Measurements from ENCODE around the gene RCAN2.

The RCAN2 gene

DNA sequence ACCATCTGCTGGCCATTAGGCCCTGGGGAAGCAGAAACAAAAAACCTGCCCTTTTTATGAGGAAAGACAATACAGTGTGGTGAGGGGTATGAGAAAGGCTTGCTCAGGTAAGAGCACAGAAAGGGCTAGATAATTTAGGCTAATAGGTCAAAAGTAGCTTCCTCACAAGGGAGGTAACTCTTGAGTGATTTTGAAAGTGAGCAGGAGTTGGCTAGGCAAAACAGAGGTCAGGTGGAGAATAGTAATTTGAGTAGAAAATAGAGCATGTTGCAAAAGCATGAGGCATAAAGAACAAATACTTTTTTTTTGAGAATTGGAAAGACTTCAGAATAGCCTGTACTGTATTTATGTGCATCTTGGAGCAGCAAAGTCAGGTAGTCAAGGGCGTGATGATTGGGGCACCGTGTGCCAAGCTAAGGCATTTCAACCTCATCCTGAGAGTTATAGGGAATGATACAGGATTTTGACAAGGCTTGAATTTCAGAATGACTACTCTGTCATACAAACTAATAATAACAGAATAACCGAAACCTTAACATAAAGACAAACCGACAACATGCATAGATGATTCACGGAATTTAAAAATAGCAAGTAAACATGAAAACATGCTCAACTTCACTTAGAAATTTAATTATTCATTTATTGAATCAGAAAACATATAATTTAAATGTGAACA, 197.5 kb downstream of the RCAN2 start:
- Histone ChIP-seq H3K4me1 (ENCODE audit: control insufficient read depth, insufficient read depth, low read length) (no peaks in the 10 kb centered on the region), H3K9me3 (ENCODE audit: control insufficient read depth in 2 of 2, low read length in 2 of 2) (no peaks in the 10 kb centered on the region), H3K36me3 (ENCODE audit: control insufficient read depth in 2 of 2, insufficient read depth in 2 of 2, low read length in 2 of 2) (no peaks in the 10 kb centered on the region), H3K27me3 (ENCODE audit: control insufficient read depth in 1 of 2, insufficient read depth in 2 of 2, low read length in 2 of 2) (no peaks in the 10 kb centered on the region), H3K9ac (ENCODE audit: low read length in 2 of 2) (no peak overlapping the region), H3K4me3 (ENCODE audit: low read length in 2 of 2) (no peak overlapping the region), H3K27ac (ENCODE audit: low read length) (no peak overlapping the region)

DNA sequence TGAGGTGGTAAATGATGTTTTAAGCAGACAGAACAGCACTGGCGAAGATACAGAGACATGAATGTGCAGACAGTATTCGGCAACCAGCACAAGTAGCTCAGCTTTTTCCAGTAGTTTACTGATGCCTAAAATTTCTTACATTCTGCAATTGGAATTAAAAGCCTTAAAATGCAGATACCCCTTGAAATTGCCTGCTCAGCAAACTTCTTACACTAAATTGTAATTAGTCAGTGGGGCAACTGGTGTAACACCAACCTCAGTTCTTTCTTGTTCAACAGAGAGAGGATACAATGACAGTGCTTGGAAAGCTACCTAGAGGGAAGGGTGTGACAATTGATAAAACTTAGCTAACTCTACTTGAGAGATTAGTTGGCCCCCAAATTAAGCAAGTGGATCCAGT, 199.4 kb downstream of the RCAN2 start:
- H3K36me3 ChIP-seq (ENCODE audit: control insufficient read depth in 2 of 2, insufficient read depth in 2 of 2, low read length in 2 of 2), result no peaks in the 10 kb centered on the region
- no peak overlapping the region for H3K9ac ChIP-seq (ENCODE audit: low read length in 2 of 2)
- no peaks in the 10 kb centered on the region for H3K27me3 ChIP-seq (ENCODE audit: control insufficient read depth in 1 of 2, insufficient read depth in 2 of 2, low read length in 2 of 2)
- H3K27ac ChIP-seq (ENCODE audit: low read length), result no peak overlapping the region
- no peaks in the 10 kb centered on the region for H3K4me1 ChIP-seq (ENCODE audit: control insufficient read depth, insufficient read depth, low read length)
- no peak overlapping the region for H3K4me3 ChIP-seq (ENCODE audit: low read length in 2 of 2)
- H3K9me3 ChIP-seq (ENCODE audit: control insufficient read depth in 2 of 2, low read length in 2 of 2), result no peaks in the 10 kb centered on the region

DNA sequence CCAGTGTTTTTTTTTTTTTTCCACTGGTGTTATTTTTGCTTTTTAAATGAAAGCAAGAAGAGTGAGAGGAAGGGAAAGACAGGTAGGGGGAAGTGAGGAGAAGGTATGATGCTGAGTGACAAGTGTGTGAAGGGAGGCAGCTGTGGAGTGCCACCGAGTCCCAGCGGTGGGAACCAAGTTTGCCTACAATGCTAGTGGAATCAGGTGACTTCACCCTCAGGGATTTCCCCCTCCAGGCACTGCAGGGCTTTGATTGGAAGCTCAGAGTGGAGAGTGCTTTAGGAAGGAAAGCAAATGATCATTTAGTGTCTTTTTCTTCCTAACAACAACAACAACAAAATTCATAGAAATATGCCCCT, 200.0 kb downstream of the RCAN2 start:
- H3K9me3 ChIP-seq (ENCODE audit: control insufficient read depth in 2 of 2, low read length in 2 of 2), result no peaks in the 10 kb centered on the region
- H3K27ac ChIP-seq (ENCODE audit: low read length), result no peak overlapping the region
- H3K4me1 ChIP-seq (ENCODE audit: control insufficient read depth, insufficient read depth, low read length), result no peaks in the 10 kb centered on the region
- H3K36me3 ChIP-seq (ENCODE audit: control insufficient read depth in 2 of 2, insufficient read depth in 2 of 2, low read length in 2 of 2), result no peaks in the 10 kb centered on the region
- no peak overlapping the region for H3K4me3 ChIP-seq (ENCODE audit: low read length in 2 of 2)
- H3K27me3 ChIP-seq (ENCODE audit: control insufficient read depth in 1 of 2, insufficient read depth in 2 of 2, low read length in 2 of 2), result no peaks in the 10 kb centered on the region
- H3K9ac ChIP-seq (ENCODE audit: low read length in 2 of 2), result no peak overlapping the region

DNA sequence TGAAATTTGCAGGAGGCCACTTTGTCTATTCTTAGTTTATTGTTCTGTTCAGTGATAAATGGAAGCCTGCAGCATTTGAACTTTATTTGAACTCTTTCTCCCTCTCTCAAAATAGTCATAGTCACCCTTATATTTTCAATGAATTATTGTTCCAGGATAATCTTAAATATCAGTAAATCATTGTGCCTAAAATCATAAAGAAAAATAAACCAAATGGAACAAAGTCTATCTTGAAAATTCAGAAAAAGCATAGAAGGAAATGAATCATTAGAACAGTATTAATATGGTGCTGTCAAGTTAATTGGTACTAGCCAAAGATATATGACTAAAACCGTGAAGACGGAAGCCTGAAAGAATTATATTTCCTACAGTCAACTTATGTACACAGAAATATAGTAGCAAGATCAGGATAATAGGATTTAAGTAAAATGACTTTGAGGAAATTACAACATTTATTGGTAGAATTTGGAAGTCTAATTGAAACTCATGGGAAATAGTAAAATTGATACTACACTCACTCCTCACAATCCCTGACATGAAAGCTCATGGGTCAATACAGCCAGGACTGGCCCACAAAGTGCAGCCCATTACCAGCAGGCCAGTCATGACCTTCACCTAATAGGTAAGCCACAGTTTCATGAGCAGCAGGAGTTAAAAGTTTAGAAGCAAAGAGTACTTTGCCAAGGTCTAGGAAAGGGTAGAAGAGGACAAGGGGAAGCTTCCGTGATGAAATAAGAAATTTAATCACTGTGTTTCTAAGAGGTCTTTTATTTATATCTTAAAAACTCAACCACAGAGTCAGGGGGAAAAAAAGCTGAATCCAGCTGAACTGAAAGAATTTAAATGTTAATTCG, 200.6 kb downstream of the RCAN2 start:
- Histone ChIP-seq H3K9me3 (ENCODE audit: control insufficient read depth in 2 of 2, low read length in 2 of 2) (no peaks in the 10 kb centered on the region), H3K27me3 (ENCODE audit: control insufficient read depth in 1 of 2, insufficient read depth in 2 of 2, low read length in 2 of 2) (no peaks in the 10 kb centered on the region), H3K4me3 (ENCODE audit: low read length in 2 of 2) (no peak overlapping the region), H3K27ac (ENCODE audit: low read length) (no peak overlapping the region), H3K9ac (ENCODE audit: low read length in 2 of 2) (no peak overlapping the region), H3K4me1 (ENCODE audit: control insufficient read depth, insufficient read depth, low read length) (no peaks in the 10 kb centered on the region), H3K36me3 (ENCODE audit: control insufficient read depth in 2 of 2, insufficient read depth in 2 of 2, low read length in 2 of 2) (no peaks in the 10 kb centered on the region)

DNA sequence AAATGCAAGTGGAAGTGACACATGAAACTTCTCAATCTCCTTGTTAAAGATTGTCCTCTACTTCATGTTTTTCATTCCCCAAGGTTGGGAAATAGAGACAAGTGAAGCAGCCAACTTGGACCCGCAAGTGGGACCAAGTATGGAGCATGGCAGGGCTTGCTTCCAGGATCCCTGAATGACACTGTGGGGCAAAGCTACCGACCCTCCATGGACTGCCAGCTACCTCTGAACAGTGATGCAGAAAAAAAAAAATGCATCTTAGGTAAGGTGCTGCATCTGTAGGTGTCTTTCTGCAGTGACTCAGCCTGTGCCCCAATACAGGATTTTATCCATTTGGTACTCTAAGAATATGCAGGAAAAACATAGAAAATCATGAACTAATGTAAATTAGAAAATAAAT, 201.4 kb downstream of the RCAN2 start:
- no peak overlapping the region for H3K9ac ChIP-seq (ENCODE audit: low read length in 2 of 2)
- no peaks in the 10 kb centered on the region for H3K36me3 ChIP-seq (ENCODE audit: control insufficient read depth in 2 of 2, insufficient read depth in 2 of 2, low read length in 2 of 2)
- no peak overlapping the region for H3K4me3 ChIP-seq (ENCODE audit: low read length in 2 of 2)
- no peaks in the 10 kb centered on the region for H3K9me3 ChIP-seq (ENCODE audit: control insufficient read depth in 2 of 2, low read length in 2 of 2)
- no peaks in the 10 kb centered on the region for H3K27me3 ChIP-seq (ENCODE audit: control insufficient read depth in 1 of 2, insufficient read depth in 2 of 2, low read length in 2 of 2)
- H3K27ac ChIP-seq (ENCODE audit: low read length), result no peak overlapping the region
- H3K4me1 ChIP-seq (ENCODE audit: control insufficient read depth, insufficient read depth, low read length), result no peaks in the 10 kb centered on the region

DNA sequence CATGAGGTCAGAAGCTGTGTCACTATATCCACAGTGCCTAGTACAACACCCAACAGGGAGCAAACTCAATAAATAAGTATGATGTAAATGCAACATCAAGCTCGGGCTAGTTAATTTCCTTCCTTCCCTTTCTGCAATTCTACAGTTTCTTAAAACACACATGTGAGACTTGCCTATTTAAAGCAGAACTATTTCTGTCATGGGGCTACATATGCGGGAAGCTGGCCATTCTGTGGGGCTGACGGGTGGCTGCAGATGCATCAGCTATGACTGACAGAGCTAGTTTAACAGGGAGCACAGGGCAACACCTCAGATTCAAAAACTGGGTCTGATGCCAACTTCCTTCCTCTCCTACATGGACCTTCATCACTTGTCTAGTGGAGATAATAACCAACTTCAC, 202.4 kb downstream of the RCAN2 start:
- Histone ChIP-seq H3K27ac (ENCODE audit: low read length) (no peak overlapping the region), H3K4me3 (ENCODE audit: low read length in 2 of 2) (no peak overlapping the region), H3K9ac (ENCODE audit: low read length in 2 of 2) (no peak overlapping the region), H3K9me3 (ENCODE audit: control insufficient read depth in 2 of 2, low read length in 2 of 2) (no peaks in the 10 kb centered on the region), H3K27me3 (ENCODE audit: control insufficient read depth in 1 of 2, insufficient read depth in 2 of 2, low read length in 2 of 2) (no peaks in the 10 kb centered on the region), H3K36me3 (ENCODE audit: control insufficient read depth in 2 of 2, insufficient read depth in 2 of 2, low read length in 2 of 2) (no peaks in the 10 kb centered on the region), H3K4me1 (ENCODE audit: control insufficient read depth, insufficient read depth, low read length) (no peaks in the 10 kb centered on the region)

DNA sequence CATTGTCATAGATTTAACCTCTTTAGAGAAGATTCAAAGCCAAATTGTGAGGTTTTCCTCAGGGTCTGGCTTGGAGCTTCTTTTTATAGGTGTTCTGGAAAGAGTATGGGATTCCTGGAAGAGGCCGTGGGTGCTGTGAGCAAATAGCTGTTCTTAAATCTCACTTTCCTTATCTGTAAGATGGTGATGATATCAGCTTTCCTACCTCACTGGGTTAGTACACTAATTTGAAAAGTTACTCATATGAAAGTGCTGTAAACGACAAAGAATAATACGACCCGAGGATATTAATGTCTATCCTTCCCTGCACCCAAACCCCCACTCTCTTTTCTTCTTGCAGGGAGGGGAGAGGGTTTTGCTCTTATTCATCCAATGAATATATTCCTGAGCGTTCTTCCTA, 203.6 kb downstream of the RCAN2 start:
- Histone ChIP-seq H3K27me3 (ENCODE audit: control insufficient read depth in 1 of 2, insufficient read depth in 2 of 2, low read length in 2 of 2) (no peaks in the 10 kb centered on the region), H3K4me3 (ENCODE audit: low read length in 2 of 2) (no peak overlapping the region), H3K9me3 (ENCODE audit: control insufficient read depth in 2 of 2, low read length in 2 of 2) (no peaks in the 10 kb centered on the region), H3K4me1 (ENCODE audit: control insufficient read depth, insufficient read depth, low read length) (no peaks in the 10 kb centered on the region), H3K36me3 (ENCODE audit: control insufficient read depth in 2 of 2, insufficient read depth in 2 of 2, low read length in 2 of 2) (no peaks in the 10 kb centered on the region), H3K9ac (ENCODE audit: low read length in 2 of 2) (no peak overlapping the region), H3K27ac (ENCODE audit: low read length) (no peak overlapping the region)

DNA sequence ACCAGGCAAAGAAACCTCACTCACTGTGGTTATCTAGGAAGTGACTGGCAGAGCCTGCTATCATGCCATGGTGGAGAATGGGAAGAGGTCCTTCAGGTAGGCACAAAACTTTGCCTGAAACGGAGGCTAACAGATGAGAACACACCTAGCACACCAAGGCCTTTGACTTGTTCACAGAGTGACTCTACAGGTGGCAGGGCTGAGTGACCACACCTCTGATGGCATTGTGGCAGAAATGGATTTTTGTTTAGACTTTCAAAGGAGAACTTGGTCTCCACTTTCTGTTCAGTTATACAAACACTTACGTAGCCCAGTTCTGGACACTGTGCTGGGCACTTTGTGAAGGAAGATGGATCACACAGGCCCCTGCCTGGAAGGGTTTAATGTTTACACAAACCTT, 204.2 kb downstream of the RCAN2 start:
- Histone ChIP-seq H3K4me1 (ENCODE audit: control insufficient read depth, insufficient read depth, low read length) (no peaks in the 10 kb centered on the region), H3K36me3 (ENCODE audit: control insufficient read depth in 2 of 2, insufficient read depth in 2 of 2, low read length in 2 of 2) (no peaks in the 10 kb centered on the region)

DNA sequence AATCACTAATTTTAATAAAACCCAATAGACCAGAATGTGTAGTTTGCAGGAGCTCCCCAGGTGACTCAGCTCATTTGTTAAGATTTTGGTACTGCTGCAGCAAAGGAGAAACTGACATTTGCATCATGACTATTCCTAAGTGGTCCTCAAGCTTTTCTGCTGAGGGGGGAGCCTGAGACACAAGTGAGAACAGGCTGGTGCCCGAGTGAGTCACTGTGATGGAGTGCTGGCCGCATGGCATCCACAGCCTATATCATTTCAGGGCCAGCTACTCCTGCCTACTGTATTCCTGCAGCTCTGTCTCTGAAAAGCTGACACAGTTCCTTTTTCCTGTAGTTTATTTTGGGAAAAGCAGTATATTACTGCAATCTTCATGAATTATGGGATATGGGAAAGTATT, 206.8 kb downstream of the RCAN2 start:
- Histone ChIP-seq H3K27me3 (ENCODE audit: control insufficient read depth in 1 of 2, insufficient read depth in 2 of 2, low read length in 2 of 2) (no peaks in the 10 kb centered on the region), H3K27ac (ENCODE audit: low read length) (no peak overlapping the region), H3K9ac (ENCODE audit: low read length in 2 of 2) (no peak overlapping the region), H3K4me3 (ENCODE audit: low read length in 2 of 2) (no peak overlapping the region), H3K4me1 (ENCODE audit: control insufficient read depth, insufficient read depth, low read length) (no peaks in the 10 kb centered on the region), H3K36me3 (ENCODE audit: control insufficient read depth in 2 of 2, insufficient read depth in 2 of 2, low read length in 2 of 2) (no peaks in the 10 kb centered on the region), H3K9me3 (ENCODE audit: control insufficient read depth in 2 of 2, low read length in 2 of 2) (no peaks in the 10 kb centered on the region)

More for the DNA sequence above, 204.2 kb downstream of the RCAN2 start:
- Histone ChIP-seq H3K27me3 (ENCODE audit: control insufficient read depth in 1 of 2, insufficient read depth in 2 of 2, low read length in 2 of 2) (no peaks in the 10 kb centered on the region), H3K9me3 (ENCODE audit: control insufficient read depth in 2 of 2, low read length in 2 of 2) (no peaks in the 10 kb centered on the region), H3K9ac (ENCODE audit: low read length in 2 of 2) (no peak overlapping the region), H3K4me3 (ENCODE audit: low read length in 2 of 2) (no peak overlapping the region), H3K27ac (ENCODE audit: low read length) (no peak overlapping the region)

DNA sequence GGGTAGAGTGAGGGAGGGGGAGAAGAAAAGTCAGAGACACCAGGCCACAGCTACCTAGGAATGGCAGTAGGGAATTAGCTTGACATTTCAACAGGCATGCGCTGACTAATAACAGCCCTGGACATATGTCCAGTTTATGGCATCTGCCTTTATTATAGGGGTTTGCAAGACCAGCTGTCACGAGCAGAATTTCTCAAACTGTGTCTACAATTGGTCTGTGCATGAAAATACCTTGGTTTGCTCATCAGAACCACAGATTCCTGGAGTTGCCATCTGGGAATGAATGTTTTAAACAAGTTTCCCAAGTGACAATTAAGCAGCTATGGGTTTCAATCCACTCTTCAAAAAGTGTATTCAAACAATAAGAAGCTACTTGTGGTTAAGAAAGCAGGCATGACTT, 210.1 kb downstream of the RCAN2 start:
- Histone ChIP-seq H3K9ac (ENCODE audit: low read length in 2 of 2) (no peak overlapping the region), H3K4me3 (ENCODE audit: low read length in 2 of 2) (no peak overlapping the region), H3K27ac (ENCODE audit: low read length) (no peak overlapping the region), H3K27me3 (ENCODE audit: control insufficient read depth in 1 of 2, insufficient read depth in 2 of 2, low read length in 2 of 2) (no peaks in the 10 kb centered on the region), H3K9me3 (ENCODE audit: control insufficient read depth in 2 of 2, low read length in 2 of 2) (no peaks in the 10 kb centered on the region), H3K36me3 (ENCODE audit: control insufficient read depth in 2 of 2, insufficient read depth in 2 of 2, low read length in 2 of 2) (no peaks in the 10 kb centered on the region), H3K4me1 (ENCODE audit: control insufficient read depth, insufficient read depth, low read length) (no peaks in the 10 kb centered on the region)

DNA sequence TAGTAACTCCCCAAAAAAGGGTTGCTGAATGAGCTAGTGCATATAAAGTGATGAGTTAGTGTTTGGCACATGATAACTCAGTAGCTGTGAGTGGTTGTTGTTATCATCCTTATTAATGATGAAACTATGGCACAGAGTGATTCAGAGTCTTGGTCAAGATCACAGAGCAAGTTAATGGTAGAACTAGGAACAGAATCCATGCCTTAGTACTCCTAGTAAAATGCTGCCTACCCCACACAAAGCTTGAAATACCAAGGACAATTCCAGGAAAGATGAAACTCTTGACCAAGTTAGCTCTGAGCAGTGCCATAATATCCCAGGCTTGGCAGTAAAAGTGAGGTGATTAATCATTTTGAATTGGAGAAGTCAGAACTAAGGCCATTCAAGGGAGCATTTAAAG, 211.4 kb downstream of the RCAN2 start:
- Histone ChIP-seq H3K27me3 (ENCODE audit: control insufficient read depth in 1 of 2, insufficient read depth in 2 of 2, low read length in 2 of 2) (no peaks in the 10 kb centered on the region), H3K9ac (ENCODE audit: low read length in 2 of 2) (no peak overlapping the region), H3K36me3 (ENCODE audit: control insufficient read depth in 2 of 2, insufficient read depth in 2 of 2, low read length in 2 of 2) (no peaks in the 10 kb centered on the region), H3K9me3 (ENCODE audit: control insufficient read depth in 2 of 2, low read length in 2 of 2) (no peaks in the 10 kb centered on the region), H3K4me3 (ENCODE audit: low read length in 2 of 2) (no peak overlapping the region), H3K4me1 (ENCODE audit: control insufficient read depth, insufficient read depth, low read length) (no peaks in the 10 kb centered on the region), H3K27ac (ENCODE audit: low read length) (no peak overlapping the region)
